ENCODE results near the gene ADGRE3.

ADGRE3 gene

DNA sequence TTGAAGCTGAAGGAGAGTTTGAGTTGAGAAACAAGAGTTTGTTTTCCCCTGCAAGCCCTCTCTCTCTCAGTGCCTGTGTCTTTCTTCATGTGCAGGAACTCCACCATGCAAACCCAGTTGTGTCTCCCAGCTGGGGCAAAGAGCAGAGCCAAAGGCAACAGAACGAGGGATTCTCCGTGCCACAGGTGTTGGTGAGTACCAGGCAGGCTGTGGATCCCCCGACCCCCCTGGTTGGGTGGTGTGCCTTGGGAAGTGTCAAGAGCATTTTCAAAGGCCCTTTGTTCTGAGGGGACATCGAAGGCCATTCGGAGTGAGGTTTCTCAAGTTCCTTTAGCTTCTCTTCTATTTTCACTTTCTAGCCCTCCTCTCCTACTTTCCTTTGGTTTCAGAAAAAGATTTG, 20.8 kb upstream of the ADGRE3 start:
- no peaks in the 10 kb centered on the region for H3K27me3 ChIP-seq (ENCODE audit: insufficient read depth, low read length, poor library complexity, severe bottlenecking)
- no peak overlapping the region for H2AFZ ChIP-seq (ENCODE audit: low read length)
- no peak overlapping the region for H3K4me3 ChIP-seq (ENCODE audit: low read length, poor library complexity, severe bottlenecking)
- 0 out of 2 replicates have a peak, but pooled peaks cover under 1% of the 10 kb centered on the region for H3K79me2 ChIP-seq (ENCODE audit: insufficient read depth, low read length)
- no peaks in the 10 kb centered on the region for H3F3A ChIP-seq (ENCODE audit: low read depth)
- TF ChIP-seq CTCF (conservative IDR thresholded peaks at IDR 0.05; ENCODE audit: low read length), result no peak
- no peak for TF ChIP-seq EZH2phosphoT487 (IDR thresholded peaks at IDR 0.05; ENCODE audit: borderline replicate concordance)
- no peak overlapping the region for H3K9ac ChIP-seq (ENCODE audit: low read depth, low read length, poor library complexity, severe bottlenecking)
- H3K4me1 ChIP-seq (ENCODE audit: insufficient read depth, low read length, poor library complexity, severe bottlenecking), result peaks cover 6% of the 10 kb centered on the region
- no peaks in the 10 kb centered on the region for H3K9me3 ChIP-seq (ENCODE audit: insufficient read depth, low read depth, low read length)
- no peak overlapping the region for H3K4me2 ChIP-seq (ENCODE audit: low read depth, low read length, poor library complexity, severe bottlenecking)
- H3K9me2 ChIP-seq (replicated peaks; ENCODE audit: low read depth, low read length), result no peaks in the 10 kb centered on the region
- H3K36me3 ChIP-seq (ENCODE audit: insufficient read depth, low read length), result peaks cover under 1% of the 10 kb centered on the region; the same call in 1 of the 2 replicates
- H4K20me1 ChIP-seq (ENCODE audit: insufficient read depth, low read length, poor library complexity, severe bottlenecking), result no peaks in the 10 kb centered on the region

DNA sequence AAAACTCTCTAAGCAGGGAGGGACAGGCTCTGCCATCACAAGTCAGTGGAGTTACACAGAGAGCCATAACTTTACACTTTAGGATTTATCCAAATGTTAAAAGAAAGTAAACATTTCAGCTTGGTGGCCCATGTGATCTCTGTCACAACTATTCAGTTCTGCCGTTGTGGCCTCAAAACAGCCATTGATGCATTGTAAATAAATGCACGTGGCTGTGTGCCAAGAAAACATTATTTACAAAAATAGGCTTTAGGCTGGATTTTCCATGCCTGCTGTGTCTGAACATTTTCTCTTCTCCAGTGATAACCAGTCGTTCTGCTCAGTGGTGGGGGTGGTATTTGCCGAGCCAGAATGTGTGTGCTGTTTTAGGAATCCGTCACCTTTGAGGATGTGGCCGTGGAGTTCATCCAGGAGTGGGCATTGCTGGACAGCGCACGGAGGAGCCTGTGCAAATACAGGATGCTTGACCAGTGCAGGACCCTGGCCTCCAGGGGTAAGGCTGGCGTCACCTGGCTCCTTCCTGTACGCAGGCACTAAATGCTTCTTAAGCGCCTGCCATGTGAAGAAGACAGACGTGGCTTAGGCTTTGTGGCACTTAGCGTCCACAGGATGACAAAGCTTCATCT, 20.1 kb upstream of the ADGRE3 start:
- H2AFZ ChIP-seq (ENCODE audit: low read length), result no peak overlapping the region
- H3K4me2 ChIP-seq (ENCODE audit: low read depth, low read length, poor library complexity, severe bottlenecking), result no peak overlapping the region
- H3F3A ChIP-seq (ENCODE audit: low read depth), result 0 out of 2 replicates have a peak, but pooled peaks cover 3% of the 10 kb centered on the region
- TF ChIP-seq CTCF (conservative IDR thresholded peaks at IDR 0.05; ENCODE audit: low read length) (no peak), EZH2phosphoT487 (IDR thresholded peaks at IDR 0.05; ENCODE audit: borderline replicate concordance) (no peak)
- no peaks in the 10 kb centered on the region; the same call in 1 of the 2 replicates for H3K36me3 ChIP-seq (ENCODE audit: insufficient read depth, low read length)
- no peaks in the 10 kb centered on the region for H3K9me2 ChIP-seq (replicated peaks; ENCODE audit: low read depth, low read length)
- no peak overlapping the region for H3K4me3 ChIP-seq (ENCODE audit: low read length, poor library complexity, severe bottlenecking)
- H3K9me3 ChIP-seq (ENCODE audit: insufficient read depth, low read depth, low read length), result no peaks in the 10 kb centered on the region
- H4K20me1 ChIP-seq (ENCODE audit: insufficient read depth, low read length, poor library complexity, severe bottlenecking), result no peaks in the 10 kb centered on the region
- 0 out of 2 replicates have a peak, but pooled peaks cover 4% of the 10 kb centered on the region for H3K79me2 ChIP-seq (ENCODE audit: insufficient read depth, low read length)
- H3K4me1 ChIP-seq (ENCODE audit: insufficient read depth, low read length, poor library complexity, severe bottlenecking), result peaks cover 6% of the 10 kb centered on the region
- no peaks in the 10 kb centered on the region for H3K27me3 ChIP-seq (ENCODE audit: insufficient read depth, low read length, poor library complexity, severe bottlenecking)
- no peak overlapping the region for H3K9ac ChIP-seq (ENCODE audit: low read depth, low read length, poor library complexity, severe bottlenecking)

DNA sequence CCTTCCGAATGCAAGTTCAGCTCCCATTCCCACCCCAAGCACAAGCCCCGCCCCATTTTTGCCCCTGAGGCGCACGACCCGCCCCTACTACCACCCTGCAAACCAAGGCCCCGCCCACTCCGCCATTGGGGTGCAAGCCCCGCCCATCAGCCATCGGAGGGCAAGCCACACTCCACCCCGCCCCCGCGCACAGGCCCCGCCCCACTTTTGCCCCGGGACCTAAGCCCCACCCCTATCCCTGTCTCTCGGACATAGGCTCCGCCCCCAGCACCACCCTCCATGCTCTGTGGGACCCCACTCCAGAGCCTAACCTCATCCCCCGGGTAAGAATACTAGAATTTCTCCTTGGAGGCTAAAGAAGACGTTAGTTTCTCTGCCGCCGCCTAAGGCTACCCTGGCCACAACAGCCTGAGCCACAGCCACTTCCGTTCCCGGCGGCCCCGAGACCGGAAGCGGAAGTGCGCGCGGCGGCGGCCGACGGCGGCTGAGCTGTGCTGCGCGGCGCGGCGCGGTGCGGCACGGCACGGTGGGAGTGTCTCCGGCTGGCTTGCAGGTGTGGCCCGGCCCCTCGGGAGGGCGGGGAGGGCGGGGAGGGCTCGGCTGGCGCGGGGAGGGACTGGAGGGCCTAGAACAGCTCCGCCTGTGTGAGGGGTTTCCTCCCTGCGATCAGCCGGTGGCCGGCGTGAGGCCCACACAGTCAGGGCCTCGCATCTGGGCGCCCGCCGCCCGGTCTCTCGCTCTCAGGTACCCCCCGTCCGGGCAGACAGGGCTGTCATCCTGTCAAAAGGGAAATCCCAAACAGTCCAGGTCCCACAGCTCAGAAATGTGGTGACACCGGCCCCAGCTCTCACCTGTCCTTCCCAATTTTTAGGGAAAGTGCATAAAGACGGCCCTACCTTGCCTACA, 15.2 kb upstream of the ADGRE3 start, which contains the start of gene ZNF333:
TSS of gene ZNF333 (plus strand) at position 451 of the 906 bp plus-strand sequence. CDS start 3,444 bp downstream, outside the sequence.
- H3K4me1 ChIP-seq (ENCODE audit: insufficient read depth, low read length, poor library complexity, severe bottlenecking), result peaks cover 18% of the 10 kb centered on the region
- TF ChIP-seq EZH2phosphoT487 (IDR thresholded peaks at IDR 0.05; ENCODE audit: borderline replicate concordance), result no peak
- peak within 1 kb of the TSS; percentile 89 for H2AFZ ChIP-seq (ENCODE audit: low read length)

More for the DNA sequence above, 15.2 kb upstream of the ADGRE3 start, which contains the start of gene ZNF333:
- H3K4me2 ChIP-seq (ENCODE audit: low read depth, low read length, poor library complexity, severe bottlenecking), result peak within 1 kb of the TSS; percentile 86
- H4K20me1 ChIP-seq (ENCODE audit: insufficient read depth, low read length, poor library complexity, severe bottlenecking), result no peaks in the 10 kb centered on the region
- peaks cover 6% of the 10 kb centered on the region; the same call in 1 of the 2 replicates for H3F3A ChIP-seq (ENCODE audit: low read depth)
- H3K9ac ChIP-seq (ENCODE audit: low read depth, low read length, poor library complexity, severe bottlenecking), result peak within 1 kb of the TSS; percentile 82
- H3K36me3 ChIP-seq (ENCODE audit: insufficient read depth, low read length), result no peaks in the 10 kb centered on the region
- H3K27me3 ChIP-seq (ENCODE audit: insufficient read depth, low read length, poor library complexity, severe bottlenecking), result no peaks in the 10 kb centered on the region
- peak within 1 kb of the TSS; percentile 92 for H3K4me3 ChIP-seq (ENCODE audit: low read length, poor library complexity, severe bottlenecking)
- no peaks in the 10 kb centered on the region for H3K9me3 ChIP-seq (ENCODE audit: insufficient read depth, low read depth, low read length)
- H3K79me2 ChIP-seq (ENCODE audit: insufficient read depth, low read length), result 0 out of 2 replicates have a peak, but pooled peaks cover 4% of the 10 kb centered on the region
- no peaks in the 10 kb centered on the region for H3K9me2 ChIP-seq (replicated peaks; ENCODE audit: low read depth, low read length)

All from Loucy (cell line).